KMS-11 (cell line): ENCODE measurements around the gene OGG1.

Experiments
- H2AFZ ChIP-seq: fragments of 200-600 bp; sonication (generic); 2 replicates; pipeline ENCODE4 v1.6.1; 2016; ENCODE audit warnings: antibody characterized with exemption, mixed run types, low read depth
- H3K27ac ChIP-seq: fragments of 200-600 bp; sonication (generic); 2 replicates; pipeline ENCODE4 v1.6.1; 2016; ENCODE audit warnings: mild to moderate bottlenecking, mixed run types
- H3K27me3 ChIP-seq: fragments of 200-600 bp; sonication (generic); 2 replicates; pipeline ENCODE4 v1.6.1; 2017; ENCODE audit warnings: mild to moderate bottlenecking, low read depth, mixed run types, moderate library complexity; ENCODE audit not compliant: insufficient read depth
- H3K36me3 ChIP-seq: fragments of 200-600 bp; sonication (generic); 2 replicates; pipeline ENCODE4 v1.6.1; 2017; ENCODE audit warnings: mild to moderate bottlenecking, mixed run types; ENCODE audit not compliant: insufficient read depth
- H3K4me1 ChIP-seq: fragments of 200-600 bp; sonication (generic); 2 replicates; pipeline ENCODE4 v1.6.1; 2016; ENCODE audit warnings: mild to moderate bottlenecking, low read depth, mixed run types; ENCODE audit not compliant: poor library complexity, severe bottlenecking
- H3K4me2 ChIP-seq: fragments of 200-600 bp; sonication (generic); 2 replicates; pipeline ENCODE4 v1.7.0; 2016; ENCODE audit warnings: mild to moderate bottlenecking, mixed run types
- H3K4me3 ChIP-seq: fragments of 200-600 bp; sonication (generic); IDR thresholded peaks from 2 replicates; pipeline ENCODE4 v1.6.1; 2017; ENCODE audit warnings: low read depth, low read length, mixed read lengths; ENCODE audit not compliant: insufficient read depth
- H3K79me2 ChIP-seq: fragments of 200-600 bp; sonication (generic); 2 replicates; pipeline ENCODE4 v1.6.1; 2016; ENCODE audit warnings: low read depth, mixed run types; ENCODE audit not compliant: insufficient read depth
- H3K9ac ChIP-seq: fragments of 200-600 bp; sonication (generic); 2 replicates; pipeline ENCODE4 v1.6.1; 2016; ENCODE audit warnings: mild to moderate bottlenecking, mixed run types
- H4K20me1 ChIP-seq: fragments of 200-600 bp; sonication (generic); 2 replicates; pipeline ENCODE4 v1.6.1; 2016; ENCODE audit warnings: mild to moderate bottlenecking, mixed run types; ENCODE audit not compliant: insufficient read depth
- TF ChIP-seq, protein P1 (sequence below): fragments of 200-600 bp; sonication (generic); conservative IDR thresholded peaks from 2 replicates; pipeline ENCODE4 v1.6.1; 2017; ENCODE audit warnings: low read depth, mild to moderate bottlenecking, antibody characterized with exemption, low read length, moderate library complexity, mixed read lengths

The OGG1 gene

DNA sequence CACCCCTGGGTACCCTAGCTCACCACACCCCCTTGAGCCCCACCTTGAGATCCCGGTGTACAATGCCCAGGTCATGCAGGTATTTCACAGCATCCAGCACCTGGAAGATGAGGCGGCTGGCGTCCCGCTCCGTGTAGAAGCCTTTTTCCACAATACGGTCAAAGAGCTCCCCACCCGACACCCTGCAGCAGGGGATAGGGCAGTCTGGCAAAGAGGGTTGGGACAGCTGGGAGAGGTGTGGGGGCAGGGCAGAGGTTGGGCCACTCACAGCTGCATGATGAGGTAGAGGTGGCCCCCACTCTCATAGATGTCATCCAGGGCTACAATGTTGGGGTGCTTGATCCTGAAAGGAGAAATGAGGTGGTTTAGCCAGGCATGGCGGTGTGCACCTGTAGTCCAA, 13.1 kb downstream of the OGG1 start:
- TF ChIP-seq, protein P1, sequence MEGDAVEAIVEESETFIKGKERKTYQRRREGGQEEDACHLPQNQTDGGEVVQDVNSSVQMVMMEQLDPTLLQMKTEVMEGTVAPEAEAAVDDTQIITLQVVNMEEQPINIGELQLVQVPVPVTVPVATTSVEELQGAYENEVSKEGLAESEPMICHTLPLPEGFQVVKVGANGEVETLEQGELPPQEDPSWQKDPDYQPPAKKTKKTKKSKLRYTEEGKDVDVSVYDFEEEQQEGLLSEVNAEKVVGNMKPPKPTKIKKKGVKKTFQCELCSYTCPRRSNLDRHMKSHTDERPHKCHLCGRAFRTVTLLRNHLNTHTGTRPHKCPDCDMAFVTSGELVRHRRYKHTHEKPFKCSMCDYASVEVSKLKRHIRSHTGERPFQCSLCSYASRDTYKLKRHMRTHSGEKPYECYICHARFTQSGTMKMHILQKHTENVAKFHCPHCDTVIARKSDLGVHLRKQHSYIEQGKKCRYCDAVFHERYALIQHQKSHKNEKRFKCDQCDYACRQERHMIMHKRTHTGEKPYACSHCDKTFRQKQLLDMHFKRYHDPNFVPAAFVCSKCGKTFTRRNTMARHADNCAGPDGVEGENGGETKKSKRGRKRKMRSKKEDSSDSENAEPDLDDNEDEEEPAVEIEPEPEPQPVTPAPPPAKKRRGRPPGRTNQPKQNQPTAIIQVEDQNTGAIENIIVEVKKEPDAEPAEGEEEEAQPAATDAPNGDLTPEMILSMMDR = no peak
- no peaks in the 10 kb centered on the region for H3K4me1 ChIP-seq
- H3K36me3 ChIP-seq = no peaks in the 10 kb centered on the region
- no peaks in the 10 kb centered on the region for H3K79me2 ChIP-seq
- no peaks in the 10 kb centered on the region for H4K20me1 ChIP-seq
- H2AFZ ChIP-seq = no peak overlapping the region
- H3K9ac ChIP-seq = no peak overlapping the region
- H3K4me2 ChIP-seq = no peak overlapping the region
- H3K27me3 ChIP-seq = no peaks in the 10 kb centered on the region
- H3K27ac ChIP-seq = no peak overlapping the region
- H3K4me3 ChIP-seq = no peak overlapping the region

DNA sequence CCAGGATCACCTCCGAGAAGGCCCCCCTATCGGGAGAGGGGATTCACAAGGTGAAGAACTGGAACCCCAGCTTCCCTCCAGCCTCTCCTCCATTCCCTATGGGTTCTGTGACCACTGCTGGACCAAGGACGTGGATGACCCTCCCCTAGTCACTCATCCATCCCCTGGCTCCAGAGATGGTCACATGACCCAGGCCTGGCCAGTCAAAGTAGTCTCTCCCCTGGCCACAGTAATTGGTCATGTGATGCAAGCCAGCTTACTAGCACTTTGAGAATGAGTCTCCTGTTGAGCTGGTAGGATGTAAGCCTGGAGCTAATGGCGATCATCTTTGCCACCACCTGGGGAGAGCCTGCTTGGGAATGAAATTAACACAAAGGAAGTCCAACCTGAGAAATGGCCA, 16.1 kb downstream of the OGG1 start:
- H3K27ac ChIP-seq = no peak overlapping the region
- TF ChIP-seq, protein P1 = no peak
- no peaks in the 10 kb centered on the region for H3K36me3 ChIP-seq
- no peaks in the 10 kb centered on the region for H3K27me3 ChIP-seq
- no peak overlapping the region for H3K9ac ChIP-seq
- no peak overlapping the region for H3K4me2 ChIP-seq
- no peaks in the 10 kb centered on the region for H3K4me1 ChIP-seq
- no peaks in the 10 kb centered on the region for H4K20me1 ChIP-seq
- no peak overlapping the region for H3K4me3 ChIP-seq
- no peaks in the 10 kb centered on the region for H3K79me2 ChIP-seq
- no peak overlapping the region for H2AFZ ChIP-seq

DNA sequence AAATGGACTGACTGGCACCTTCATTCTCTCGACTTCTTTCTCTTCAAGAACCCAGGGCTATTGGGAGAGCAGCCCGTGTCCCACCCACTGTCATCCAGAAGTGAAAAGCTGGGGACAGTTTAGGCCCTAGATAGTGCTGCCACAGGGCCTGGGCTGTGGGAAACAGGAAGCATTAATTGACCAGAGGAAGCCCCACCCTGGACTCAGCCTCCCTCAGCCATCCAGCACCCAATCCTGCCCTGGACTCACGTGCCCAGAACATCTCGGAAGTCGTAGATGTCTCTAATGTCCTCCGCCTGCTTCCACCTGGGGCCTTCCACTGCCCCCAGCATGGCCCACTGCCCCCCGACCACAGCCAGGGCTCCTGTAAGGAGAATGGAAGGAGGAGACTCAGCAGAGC, 17.7 kb downstream of the OGG1 start:
- H3K36me3 ChIP-seq = no peaks in the 10 kb centered on the region
- H3K4me3 ChIP-seq = no peak overlapping the region
- TF ChIP-seq, protein P1 = no peak
- H3K27me3 ChIP-seq = no peaks in the 10 kb centered on the region
- no peak overlapping the region for H3K27ac ChIP-seq
- H3K9ac ChIP-seq = no peak overlapping the region
- H3K79me2 ChIP-seq = no peaks in the 10 kb centered on the region
- no peaks in the 10 kb centered on the region for H3K4me1 ChIP-seq
- H2AFZ ChIP-seq = no peak overlapping the region
- no peak overlapping the region for H3K4me2 ChIP-seq
- H4K20me1 ChIP-seq = no peaks in the 10 kb centered on the region

GRCh38 chr3:9768141-9768775, 18.5 kb downstream of the OGG1 start:
- Histone ChIP-seq H3K27ac (no peak overlapping the region), H3K4me1 (no peaks in the 10 kb centered on the region), H3K36me3 (no peaks in the 10 kb centered on the region), H3K9ac (no peak overlapping the region), H3K4me2 (no peak overlapping the region), H2AFZ (no peak overlapping the region), H3K27me3 (no peaks in the 10 kb centered on the region), H3K4me3 (no peak overlapping the region), H4K20me1 (no peaks in the 10 kb centered on the region), H3K79me2 (no peaks in the 10 kb centered on the region)
- TF ChIP-seq, protein P1 = no peak
